CD4-positive, alpha-beta T cell treated with Interleukin-15 for 1 hour (primary cell): ENCODE measurements around the gene CCM2L.

ENCODE experiments used
- DNase-seq: peaks from one replicate; pipeline ENCODE4 v3.0.0-alpha.2; 2020

The CCM2L gene

GRCh38 chr20:31996996-31997395 is 13.2 kb upstream of the CCM2L start:
- DNase-seq, result no peak

- no peak for DNase-seq
These were observed 12.0 kb upstream of the CCM2L start for GRCh38 chr20:31998246-31998645.

- DNase-seq, result no peak
These were observed 6.9 kb upstream of the CCM2L start for GRCh38 chr20:32003325-32003724.

- no peak for DNase-seq
These were observed 5.3 kb upstream of the CCM2L start for GRCh38 chr20:32004963-32005362.

- no peak for DNase-seq
These were observed 4.2 kb upstream of the CCM2L start for GRCh38 chr20:32006053-32006452.

- DNase-seq, result no peak
These were observed 3.1 kb upstream of the CCM2L start for GRCh38 chr20:32006841-32007786.

- no peak for DNase-seq
These were observed 2.2 kb upstream of the CCM2L start for GRCh38 chr20:32007787-32008616.

- no peak for DNase-seq
These were observed 674 bp upstream of the CCM2L start for GRCh38 chr20:32009564-32009963.

- no peak for DNase-seq
These were observed 428 bp downstream of the CCM2L start for GRCh38 chr20:32010666-32011065.

- no peak for DNase-seq
These were observed 2.0 kb downstream of the CCM2L start for GRCh38 chr20:32012159-32012688.

GRCh38 chr20:32013326-32013725 is 3.1 kb downstream of the CCM2L start:
- DNase-seq, result no peak

- DNase-seq, result peak; percentile 67
These were observed 7.5 kb downstream of the CCM2L start for GRCh38 chr20:32017711-32018251.

- peak; percentile 21 for DNase-seq
These were observed 8.3 kb downstream of the CCM2L start for GRCh38 chr20:32018269-32019155.

GRCh38 chr20:32019156-32019510 is 8.9 kb downstream of the CCM2L start:
- no peak for DNase-seq

GRCh38 chr20:32019563-32020463 is 9.6 kb downstream of the CCM2L start:
- no peak for DNase-seq

GRCh38 chr20:32021091-32021490 is 10.9 kb downstream of the CCM2L start:
- no peak for DNase-seq

- no peak for DNase-seq
These were observed 14.6 kb downstream of the CCM2L start for GRCh38 chr20:32024683-32025295.

- no peak for DNase-seq
These were observed 17.4 kb downstream of the CCM2L start for GRCh38 chr20:32027643-32028042.

GRCh38 chr20:32028647-32029372 is 18.6 kb downstream of the CCM2L start:
- no peak for DNase-seq

GRCh38 chr20:32029561-32029960 is 19.3 kb downstream of the CCM2L start:
- no peak for DNase-seq
